ENCODE data around the gene ACKR2. TPM values are rescaled to one million over a fixed set of nuclear protein-coding genes. Genes with fewer than 3 reads are reported as not detected.

The ACKR2 gene
- polyA plus RNA-seq, 1 donor = 2.6 TPM

- DNase-seq = peak in 1 of 2 donors; percentile 42
- Histone ChIP-seq H3K9me3 (ENCODE audit: control insufficient read depth, low read depth, low read length) (no peaks in the 10 kb centered on the region), H3K27me3 (ENCODE audit: control insufficient read depth, insufficient read depth, low read length) (no peaks in the 10 kb centered on the region), H3K27ac (ENCODE audit: low read length) (no peak overlapping the region), H3K4me3 (ENCODE audit: low read length) (no peak overlapping the region), H3K4me1 (ENCODE audit: control insufficient read depth, insufficient read depth, low read length) (peaks cover 9% of the 10 kb centered on the region), H3K36me3 (ENCODE audit: control insufficient read depth, insufficient read depth, low read length) (no peaks in the 10 kb centered on the region)
- WGBS (ENCODE audit: insufficient coverage, low lambda C conversion rate) = 89% methylated on average over 1 of the region's 5 CpGs
These were observed 19.9 kb downstream of the ACKR2 start for GRCh38 chr3:42829083-42829627.

GRCh38 chr3:42829628-42830436 is 20.6 kb downstream of the ACKR2 start:
- Histone ChIP-seq H3K36me3 (ENCODE audit: control insufficient read depth, insufficient read depth, low read length) (no peaks in the 10 kb centered on the region), H3K9me3 (ENCODE audit: control insufficient read depth, low read depth, low read length) (no peaks in the 10 kb centered on the region), H3K27me3 (ENCODE audit: control insufficient read depth, insufficient read depth, low read length) (no peaks in the 10 kb centered on the region), H3K4me3 (ENCODE audit: low read length) (no peak overlapping the region), H3K4me1 (ENCODE audit: control insufficient read depth, insufficient read depth, low read length) (peaks cover 9% of the 10 kb centered on the region), H3K27ac (ENCODE audit: low read length) (no peak overlapping the region)
- WGBS (ENCODE audit: insufficient coverage, low lambda C conversion rate) = 60% methylated on average over 1 of the region's 5 CpGs
- no peak for DNase-seq

- no peak overlapping the region for H3K27ac ChIP-seq (ENCODE audit: low read length)
- no peaks in the 10 kb centered on the region for H3K27me3 ChIP-seq (ENCODE audit: control insufficient read depth, insufficient read depth, low read length)
- H3K9me3 ChIP-seq (ENCODE audit: control insufficient read depth, low read depth, low read length) = no peaks in the 10 kb centered on the region
- H3K4me3 ChIP-seq (ENCODE audit: low read length) = no peak overlapping the region
- no peak for DNase-seq
- H3K36me3 ChIP-seq (ENCODE audit: control insufficient read depth, insufficient read depth, low read length) = no peaks in the 10 kb centered on the region
- H3K4me1 ChIP-seq (ENCODE audit: control insufficient read depth, insufficient read depth, low read length) = peaks cover 9% of the 10 kb centered on the region
- WGBS (ENCODE audit: insufficient coverage, low lambda C conversion rate) = 3% methylated on average over 4 of the region's 7 CpGs
These were observed 21.4 kb downstream of the ACKR2 start for GRCh38 chr3:42830437-42831320.

DNA sequence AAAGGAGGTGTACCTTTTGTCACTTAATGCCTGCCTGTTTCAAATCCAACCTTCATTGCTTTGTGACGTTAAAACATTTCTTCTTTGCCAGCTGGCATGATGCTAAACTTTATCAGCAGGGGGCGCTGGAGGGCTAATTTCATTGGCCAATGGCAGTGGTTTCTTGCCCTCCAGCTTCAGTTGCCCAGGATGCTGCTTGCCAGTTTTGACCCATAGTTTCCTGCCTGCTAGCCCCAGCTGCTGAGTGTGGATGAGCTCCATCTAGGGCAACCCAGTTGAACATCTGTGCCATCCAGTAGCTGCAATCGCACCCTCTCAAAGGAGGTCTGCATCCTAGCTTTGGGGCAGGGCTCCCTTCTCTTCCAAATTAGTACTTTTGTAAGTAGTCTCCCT is 22.1 kb downstream of the ACKR2 start:
- H3K4me1 ChIP-seq (ENCODE audit: control insufficient read depth, insufficient read depth, low read length) = peaks cover 9% of the 10 kb centered on the region
- no peak overlapping the region for H3K27ac ChIP-seq (ENCODE audit: low read length)
- no CpG with 5 or more reads among the region's 3 CpGs for WGBS (ENCODE audit: insufficient coverage, low lambda C conversion rate)
- peak in 1 of 2 donors; percentile 45 for DNase-seq
- no peaks in the 10 kb centered on the region for H3K9me3 ChIP-seq (ENCODE audit: control insufficient read depth, low read depth, low read length)
- no peaks in the 10 kb centered on the region for H3K36me3 ChIP-seq (ENCODE audit: control insufficient read depth, insufficient read depth, low read length)
- H3K4me3 ChIP-seq (ENCODE audit: low read length) = no peak overlapping the region
- H3K27me3 ChIP-seq (ENCODE audit: control insufficient read depth, insufficient read depth, low read length) = no peaks in the 10 kb centered on the region

GRCh38 chr3:42836150-42837123 is 27.2 kb downstream of the ACKR2 start:
- no peaks in the 10 kb centered on the region for H3K27me3 ChIP-seq (ENCODE audit: control insufficient read depth, insufficient read depth, low read length)
- WGBS (ENCODE audit: insufficient coverage, low lambda C conversion rate) = 100% methylated on average over 1 of the region's 5 CpGs
- H3K4me3 ChIP-seq (ENCODE audit: low read length) = no peak overlapping the region
- DNase-seq = no peak
- H3K4me1 ChIP-seq (ENCODE audit: control insufficient read depth, insufficient read depth, low read length) = no peaks in the 10 kb centered on the region
- no peaks in the 10 kb centered on the region for H3K9me3 ChIP-seq (ENCODE audit: control insufficient read depth, low read depth, low read length)
- H3K36me3 ChIP-seq (ENCODE audit: control insufficient read depth, insufficient read depth, low read length) = no peaks in the 10 kb centered on the region
- no peak overlapping the region for H3K27ac ChIP-seq (ENCODE audit: low read length)

- 80% methylated on average over 1 of the region's 4 CpGs for WGBS (ENCODE audit: insufficient coverage, low lambda C conversion rate)
- Histone ChIP-seq H3K4me3 (ENCODE audit: low read length) (no peak overlapping the region), H3K9me3 (ENCODE audit: control insufficient read depth, low read depth, low read length) (no peaks in the 10 kb centered on the region), H3K27me3 (ENCODE audit: control insufficient read depth, insufficient read depth, low read length) (no peaks in the 10 kb centered on the region), H3K27ac (ENCODE audit: low read length) (no peak overlapping the region), H3K4me1 (ENCODE audit: control insufficient read depth, insufficient read depth, low read length) (no peaks in the 10 kb centered on the region), H3K36me3 (ENCODE audit: control insufficient read depth, insufficient read depth, low read length) (no peaks in the 10 kb centered on the region)
- DNase-seq = no peak
These were observed 29.3 kb downstream of the ACKR2 start for GRCh38 chr3:42838571-42838970.

DNA sequence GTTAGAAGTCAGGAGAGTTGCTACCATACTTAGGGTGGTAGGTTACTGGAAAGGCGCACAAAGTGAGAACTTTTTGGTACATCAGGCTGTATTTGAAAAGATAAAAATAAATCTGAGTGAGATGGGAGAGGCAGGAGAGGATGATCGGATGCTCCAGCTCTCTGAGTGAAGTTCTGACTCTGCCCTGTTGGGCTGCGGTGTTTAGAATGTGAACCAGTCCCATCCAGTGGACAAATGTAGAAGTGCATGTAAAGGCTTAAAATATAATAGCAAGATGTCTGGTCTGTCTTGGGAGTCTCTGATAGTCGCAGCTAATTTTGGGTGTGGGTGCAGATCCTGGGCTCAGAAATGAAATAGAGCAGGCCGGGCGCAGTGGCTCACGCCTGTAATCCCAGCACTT is 30.4 kb downstream of the ACKR2 start:
- peak in 1 of 2 donors; percentile 46 for DNase-seq
- Histone ChIP-seq H3K4me3 (ENCODE audit: low read length) (no peak overlapping the region), H3K9me3 (ENCODE audit: control insufficient read depth, low read depth, low read length) (no peaks in the 10 kb centered on the region), H3K36me3 (ENCODE audit: control insufficient read depth, insufficient read depth, low read length) (no peaks in the 10 kb centered on the region), H3K27ac (ENCODE audit: low read length) (no peak overlapping the region), H3K4me1 (ENCODE audit: control insufficient read depth, insufficient read depth, low read length) (no peaks in the 10 kb centered on the region), H3K27me3 (ENCODE audit: control insufficient read depth, insufficient read depth, low read length) (no peaks in the 10 kb centered on the region)
- WGBS (ENCODE audit: insufficient coverage, low lambda C conversion rate) = 80% methylated on average over 1 of the region's 7 CpGs

GRCh38 chr3:42841332-42841731 is 32.1 kb downstream of the ACKR2 start:
- no peak overlapping the region for H3K4me3 ChIP-seq (ENCODE audit: low read length)
- H3K9me3 ChIP-seq (ENCODE audit: control insufficient read depth, low read depth, low read length) = no peaks in the 10 kb centered on the region
- no CpG with 5 or more reads among the region's 1 CpG for WGBS (ENCODE audit: insufficient coverage, low lambda C conversion rate)
- H3K27ac ChIP-seq (ENCODE audit: low read length) = no peak overlapping the region
- H3K4me1 ChIP-seq (ENCODE audit: control insufficient read depth, insufficient read depth, low read length) = no peaks in the 10 kb centered on the region
- no peak for DNase-seq
- no peaks in the 10 kb centered on the region for H3K36me3 ChIP-seq (ENCODE audit: control insufficient read depth, insufficient read depth, low read length)
- H3K27me3 ChIP-seq (ENCODE audit: control insufficient read depth, insufficient read depth, low read length) = no peaks in the 10 kb centered on the region

GRCh38 chr3:42843713-42844411 is 34.6 kb downstream of the ACKR2 start:
- no CpG with 5 or more reads among the region's 6 CpGs for WGBS (ENCODE audit: insufficient coverage, low lambda C conversion rate)
- Histone ChIP-seq H3K36me3 (ENCODE audit: control insufficient read depth, insufficient read depth, low read length) (no peaks in the 10 kb centered on the region), H3K27me3 (ENCODE audit: control insufficient read depth, insufficient read depth, low read length) (no peaks in the 10 kb centered on the region), H3K9me3 (ENCODE audit: control insufficient read depth, low read depth, low read length) (no peaks in the 10 kb centered on the region), H3K27ac (ENCODE audit: low read length) (no peak overlapping the region), H3K4me1 (ENCODE audit: control insufficient read depth, insufficient read depth, low read length) (no peaks in the 10 kb centered on the region), H3K4me3 (ENCODE audit: low read length) (no peak overlapping the region)
- DNase-seq = peak in 1 of 2 donors; percentile 11
